ENCODE data around the gene VPS52. TPM values are rescaled to one million over a fixed set of nuclear protein-coding genes. Genes with fewer than 3 reads are reported as not detected.
A peak's percentile ranks its signal among the peaks of the same experiment; 100 is the strongest.

VPS52 gene
- total RNA-seq, 1 experiment from 2014 or later = 47.1 TPM

GRCh38 chr6:33208091-33208967, 63.3 kb downstream of the VPS52 start, which contains the start of gene RING1:
Gene RING1 (plus strand): TSS chr6:33208500. CDS start chr6:33208823, 323 bp downstream.
- no peak within 1 kb of the TSS for H2AK5ac ChIP-seq (ENCODE audit: insufficient read length, low read length)
- peak; percentile 85 for DNase-seq
- Mint-ChIP-seq H3K27me3 (ENCODE audit: low read depth) (peaks cover 66% of the 10 kb centered on the region), H3K4me3 (peak within 1 kb of the TSS; percentile 83 to 95), H3K4me1 (peaks cover 42 to 52% of the 10 kb centered on the region in 2 experiments), H3K36me3 (ENCODE audit: insufficient read depth in 1 of 3, low read depth in 3 of 3) (peaks cover 13 to 33% (median 21%) of the 10 kb centered on the region in 3 experiments), H3K27ac (peak within 1 kb of the TSS; percentile 4 to 86 (median 8); a peak in 3 of 7 replicates), H3K9me3 (no peaks in the 10 kb centered on the region; a peak in 1 of 5 replicates)
- H2BK12ac ChIP-seq (ENCODE audit: insufficient read length, low read depth, low read length) = no peak within 1 kb of the TSS
- H3K18ac ChIP-seq (ENCODE audit: insufficient read length, low read depth, low read length) = peak within 1 kb of the TSS; percentile 23
- H3K9ac ChIP-seq (ENCODE audit: extremely low read depth, insufficient read length, low read length) = no peak within 1 kb of the TSS
- H4K20me1 ChIP-seq (ENCODE audit: control insufficient read depth, insufficient read depth, insufficient read length) = peaks cover 3% of the 10 kb centered on the region
- no peak within 1 kb of the TSS for H2BK120ac ChIP-seq (ENCODE audit: low read depth, low read length, poor library complexity, severe bottlenecking)
- H3K4me1 ChIP-seq (ENCODE audit: insufficient read depth, low read length) = peaks cover 6% of the 10 kb centered on the region; the same call in 1 of the 2 replicates
- no peak within 1 kb of the TSS for H4K91ac ChIP-seq (ENCODE audit: insufficient read length, low read depth, low read length)
- no peak within 1 kb of the TSS for H3K23ac ChIP-seq (ENCODE audit: insufficient read length, low read depth, low read length)
- no peaks in the 10 kb centered on the region for H3K79me1 ChIP-seq (ENCODE audit: insufficient read depth, low read depth, low read length, poor library complexity, severe bottlenecking)
- no peaks in the 10 kb centered on the region for H3K9me3 ChIP-seq (ENCODE audit: control insufficient read depth, low read depth, low read length)
- no peak within 1 kb of the TSS for H2BK5ac ChIP-seq (ENCODE audit: insufficient read length, low read length)
- H2BK15ac ChIP-seq (ENCODE audit: low read depth, low read length) = no peak within 1 kb of the TSS
- H3K23me2 ChIP-seq (ENCODE audit: insufficient read length, low read depth, low read length, poor library complexity, severe bottlenecking) = peaks cover 24% of the 10 kb centered on the region
- H3K56ac ChIP-seq (ENCODE audit: insufficient read length, low read depth, low read length) = no peak within 1 kb of the TSS
- H3K14ac ChIP-seq (ENCODE audit: insufficient read depth, low read length) = 0 out of 2 replicates have a peak within 1 kb of the TSS, but pooled peaks have one; percentile 47
- peak within 1 kb of the TSS; percentile 80 for H3K4me2 ChIP-seq (ENCODE audit: insufficient read depth, insufficient read length, low read length)
- no peak within 1 kb of the TSS for H2BK20ac ChIP-seq (ENCODE audit: low read depth, low read length, poor library complexity, severe bottlenecking)
- H4K5ac ChIP-seq (ENCODE audit: insufficient read length, low read depth, low read length) = no peak within 1 kb of the TSS
- no peak within 1 kb of the TSS for H3K4ac ChIP-seq (ENCODE audit: low read depth, low read length)
- H3T11ph ChIP-seq (ENCODE audit: low read length) = no peak within 1 kb of the TSS
- no peak within 1 kb of the TSS for H2AFZ ChIP-seq (ENCODE audit: low read length)
- TF ChIP-seq CTCF (conservative IDR thresholded peaks at IDR 0.05) = no peak
- H3K27me3 ChIP-seq (ENCODE audit: insufficient read depth, low read length) = peaks cover 30% of the 10 kb centered on the region; the same call in 1 of the 2 replicates
- H3K79me2 ChIP-seq (ENCODE audit: insufficient read depth, low read length) = no peaks in the 10 kb centered on the region
- H4K8ac ChIP-seq (replicated peaks; ENCODE audit: insufficient read length, low read depth, low read length) = no peak within 1 kb of the TSS
- no CpG with 5 or more reads among the region's 86 CpGs for WGBS (ENCODE audit: extremely low coverage, insufficient read length, low lambda C conversion rate)
- no peak within 1 kb of the TSS for H3K27ac ChIP-seq (ENCODE audit: insufficient read length, low read depth, low read length)
